SK-N-MC (cell line): ENCODE measurements around the gene SOSTDC1.
"Not testable (repeated sequence)": the region's sequence is repeated elsewhere in the genome, so short reads cannot be mapped to it uniquely, and the experiment has no call there.

ENCODE experiments used
- EZH2 ChIP-seq: fragments of 200-600 bp; sonication (generic); IDR thresholded peaks from one replicate; pipeline ENCODE4 v1.6.1; 2017; ENCODE audit warnings: antibody characterized with exemption
- FOXP2 ChIP-seq: optimal IDR thresholded peaks from 2 replicates; pipeline ENCODE3; 2011; ENCODE audit warnings: mild to moderate bottlenecking, moderate library complexity; ENCODE audit not compliant: insufficient read depth; ENCODE audit errors: extremely low read length, control extremely low read depth

DNA sequence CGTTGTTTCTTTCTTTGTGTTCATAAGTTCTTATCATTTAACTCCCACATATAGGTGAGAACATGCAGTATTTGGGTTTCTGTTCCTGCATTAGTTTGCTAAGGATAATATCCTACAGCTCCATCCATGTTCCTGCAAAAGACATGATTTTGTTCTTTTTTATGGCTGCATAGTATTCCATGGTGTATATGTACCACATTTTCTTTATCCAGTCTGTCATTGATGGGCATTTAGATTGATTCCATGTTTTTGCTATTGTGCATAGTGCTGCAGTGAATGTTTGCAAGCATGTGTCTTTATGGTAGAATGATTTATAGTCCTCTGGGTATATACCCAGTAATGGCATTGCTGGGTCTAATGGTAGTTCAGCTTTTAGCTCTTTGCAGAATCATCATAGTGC is 9.2 kb downstream of the SOSTDC1 start:
- not testable (repeated sequence) for TF ChIP-seq EZH2, FOXP2
